Measurements from ENCODE around the gene MYO7B.

Gene MYO7B

DNA sequence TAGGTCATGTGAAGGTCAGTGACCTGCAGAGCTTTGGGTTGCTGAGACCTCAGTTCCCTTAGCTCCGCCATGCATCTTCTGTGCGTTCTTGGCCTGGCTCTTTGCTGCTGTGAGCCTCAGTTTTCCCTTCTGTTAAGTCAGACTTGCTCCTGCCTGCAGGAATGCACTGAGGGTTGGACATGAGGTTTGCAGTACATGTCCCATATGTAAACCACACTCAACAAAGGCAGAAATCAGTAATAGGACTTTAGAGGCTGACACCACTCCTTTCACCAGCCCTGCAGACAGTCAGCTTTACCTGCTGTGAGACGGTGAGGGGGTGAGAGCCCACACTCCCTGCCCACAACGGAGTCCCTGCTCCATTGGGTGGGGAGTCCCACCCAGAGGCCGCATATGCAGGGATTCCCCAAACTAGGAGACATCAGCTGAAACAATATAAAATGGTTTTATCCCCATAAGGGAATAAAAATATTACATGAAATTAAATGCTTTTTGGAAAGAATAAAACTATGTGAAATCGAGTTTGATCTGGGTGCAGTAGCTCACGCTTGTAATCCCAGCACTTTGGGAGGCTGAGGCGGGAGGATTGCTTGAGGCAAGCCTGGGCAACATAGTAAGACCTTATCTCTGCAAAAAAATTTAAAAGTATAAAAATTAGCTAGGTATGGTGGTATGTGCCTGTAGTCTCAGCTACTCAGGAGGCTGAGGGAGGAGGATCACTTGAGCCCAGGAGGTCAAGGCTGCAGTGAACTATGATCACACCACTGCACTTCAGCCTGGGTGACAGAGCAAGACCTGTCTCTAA is 55.1 kb downstream of the MYO7B start:
- no peak for DNase-seq

- peak; percentile 64 for DNase-seq
Observed at GRCh38 chr2:127591221-127591923, 55.9 kb downstream of the MYO7B start.

DNA sequence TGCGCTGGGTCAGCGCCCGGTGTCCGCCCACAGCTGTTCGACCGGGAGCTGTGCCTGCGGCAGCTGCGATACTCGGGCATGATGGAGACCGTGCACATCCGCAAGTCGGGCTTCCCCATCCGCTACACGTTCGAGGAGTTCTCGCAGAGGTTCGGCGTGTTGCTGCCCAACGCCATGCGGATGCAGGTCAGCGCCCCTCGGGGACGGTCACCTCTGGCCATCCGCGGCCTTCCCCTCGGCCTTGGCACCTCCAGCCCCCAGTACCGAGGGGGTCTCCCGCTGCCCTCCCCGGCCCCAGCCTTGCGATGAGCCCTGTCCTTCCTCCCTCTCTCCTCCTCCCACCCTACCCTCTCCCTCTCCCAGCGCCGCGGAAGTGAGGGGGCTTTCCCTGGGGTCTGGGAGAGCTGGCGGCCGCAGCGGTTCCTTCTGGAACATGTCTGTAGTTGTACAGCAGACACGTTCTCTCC is 57.3 kb downstream of the MYO7B start:
- DNase-seq: no peak

- DNase-seq: no peak
Observed at GRCh38 chr2:127593228-127594115, 58.0 kb downstream of the MYO7B start.

GRCh38 chr2:127594116-127594591 is 58.7 kb downstream of the MYO7B start:
- no peak for DNase-seq

DNA sequence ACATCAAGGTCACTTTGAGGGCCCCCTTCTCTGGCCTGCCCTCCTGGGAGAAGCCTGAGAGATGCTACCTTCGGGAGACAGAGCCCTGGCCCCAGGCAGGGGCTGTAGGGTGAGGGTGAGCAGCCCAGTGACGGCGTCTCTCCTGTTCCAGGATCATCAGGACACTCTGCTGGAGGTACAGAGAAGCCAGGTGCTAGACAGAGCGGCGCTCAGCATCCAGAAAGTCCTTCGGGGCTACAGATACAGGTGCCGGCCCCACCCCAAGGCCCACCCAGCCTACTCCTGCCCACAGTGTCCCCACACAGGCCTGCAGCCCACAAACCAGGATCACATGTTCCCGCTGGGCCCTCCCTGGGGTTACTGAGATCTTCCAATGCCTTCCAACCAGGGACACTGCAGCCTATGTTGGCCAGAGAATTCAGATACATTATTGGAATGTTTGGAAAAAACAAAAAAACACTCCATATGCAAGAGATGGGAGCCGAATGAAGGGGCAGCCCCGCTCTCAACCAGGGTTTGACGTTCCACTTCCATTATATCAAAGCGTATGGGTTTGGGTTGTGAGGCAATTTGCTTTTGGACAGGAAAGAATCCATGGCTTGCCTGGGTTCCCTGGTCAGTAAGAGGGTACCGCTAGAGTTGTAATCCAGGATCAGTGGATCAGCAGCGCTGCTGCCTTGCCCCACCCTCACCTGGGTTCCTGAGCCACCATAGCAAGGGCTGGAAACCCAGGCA is 61.0 kb downstream of the MYO7B start:
- no peak for DNase-seq

DNA sequence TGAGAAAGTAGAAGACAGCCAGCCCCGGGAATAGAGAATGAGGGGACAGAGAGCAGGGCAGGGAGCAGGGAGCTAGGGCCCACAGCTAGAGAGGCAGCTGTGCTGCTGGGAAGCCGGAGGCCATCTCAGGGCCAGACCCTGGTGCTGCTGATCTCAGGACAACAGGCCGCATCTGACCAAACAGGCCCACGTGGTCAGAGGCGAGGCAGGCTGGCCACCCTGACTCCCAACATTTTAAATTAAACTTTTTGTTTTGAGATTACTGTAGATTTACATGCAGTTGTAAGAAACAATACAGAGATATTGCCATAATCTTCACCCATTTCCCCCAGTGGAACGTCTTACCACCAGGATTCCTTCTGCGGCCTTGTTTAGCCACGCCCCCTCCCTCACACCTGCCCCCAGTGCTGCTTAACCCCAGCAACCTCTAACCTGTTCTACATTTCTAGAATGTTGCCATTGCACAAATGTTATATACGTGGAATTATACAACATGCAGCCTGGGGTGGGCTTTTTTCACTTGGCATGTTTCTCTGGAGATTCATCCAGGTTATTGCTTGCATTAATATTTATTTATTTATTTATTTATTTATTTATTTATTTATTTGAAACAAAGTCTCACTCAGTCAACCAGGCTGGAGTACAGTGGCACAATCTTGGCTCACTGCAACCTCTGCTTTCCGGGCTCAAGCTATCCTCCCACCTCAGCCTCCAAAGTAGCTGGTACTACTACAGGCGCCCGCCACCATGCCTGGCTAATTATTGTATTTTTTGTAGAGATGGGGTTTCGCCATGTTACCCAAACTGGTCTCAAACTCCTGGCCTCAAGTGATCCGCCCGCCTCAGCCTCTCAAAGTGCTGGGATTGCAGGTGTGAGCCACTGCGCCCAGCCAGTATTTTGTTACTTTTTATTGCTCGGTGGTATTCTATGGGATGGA is 61.8 kb downstream of the MYO7B start:
- no peak for DNase-seq

- DNase-seq: no peak
Observed at GRCh38 chr2:127597984-127598380, 62.5 kb downstream of the MYO7B start.

DNA sequence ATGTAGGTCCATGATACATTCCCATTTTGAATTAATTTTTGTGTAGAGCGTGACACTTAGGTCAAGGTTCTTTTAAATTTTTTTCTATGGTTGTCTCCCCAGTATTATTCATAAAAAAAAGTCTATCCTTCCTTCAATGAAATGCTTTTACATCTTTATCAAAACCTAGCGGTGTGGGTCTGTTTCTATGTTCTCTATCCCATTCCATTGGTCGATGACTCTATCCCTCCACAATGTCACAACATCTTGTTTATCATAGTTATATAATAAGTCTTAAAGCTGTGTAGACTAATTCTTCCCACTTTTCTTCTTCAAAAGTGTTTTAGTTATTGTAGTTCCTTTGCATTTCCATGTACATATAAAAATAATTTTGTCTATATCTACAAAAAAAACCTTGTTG is 63.2 kb downstream of the MYO7B start:
- DNase-seq: no peak

DNA sequence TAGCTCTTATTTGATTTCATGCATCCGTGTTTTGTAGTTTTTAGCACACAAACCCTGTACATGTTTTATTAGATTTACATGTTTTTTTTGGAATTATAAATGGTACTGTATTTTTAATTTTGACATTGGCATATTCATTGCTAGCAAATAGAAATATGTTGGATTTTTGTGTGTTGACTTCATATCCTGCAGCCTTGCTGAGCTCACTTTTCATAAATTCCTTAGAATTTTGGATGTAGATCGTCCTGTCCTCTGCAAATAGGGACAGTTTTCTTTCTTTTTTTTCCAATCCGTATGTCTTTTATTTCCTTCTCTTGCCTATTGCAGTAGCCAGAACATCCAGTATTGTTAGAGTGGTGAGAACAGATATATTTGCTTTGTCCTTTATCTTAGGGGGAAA is 63.7 kb downstream of the MYO7B start:
- no peak for DNase-seq

GRCh38 chr2:127604986-127605385 is 69.5 kb downstream of the MYO7B start:
- DNase-seq: no peak

DNA sequence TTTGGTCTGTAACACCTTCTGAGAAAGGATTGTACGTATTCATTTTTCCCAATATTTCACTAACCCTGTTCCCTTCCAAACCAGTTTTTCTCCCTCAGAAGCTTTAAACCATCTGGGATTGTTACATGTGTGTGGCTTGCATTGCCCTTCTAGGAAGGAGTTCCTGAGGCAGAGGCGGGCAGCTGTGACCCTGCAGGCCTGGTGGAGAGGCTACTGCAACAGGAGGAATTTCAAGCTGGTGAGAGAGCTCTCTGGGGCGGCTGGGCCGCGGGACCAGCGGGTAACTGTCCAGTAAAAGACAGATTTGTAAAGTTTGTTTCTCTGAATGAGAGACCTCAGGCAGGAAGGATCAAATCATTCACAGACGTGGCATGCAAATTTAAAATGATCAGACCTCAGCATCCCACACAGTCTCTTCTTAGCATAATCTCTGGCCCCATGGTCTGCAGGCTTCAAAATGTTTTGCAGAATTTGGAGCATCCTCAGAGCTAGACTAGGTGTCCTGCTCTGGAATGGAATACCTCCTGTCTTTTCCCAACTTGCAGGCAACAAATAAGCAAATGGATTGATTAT is 70.3 kb downstream of the MYO7B start:
- DNase-seq: no peak

DNA sequence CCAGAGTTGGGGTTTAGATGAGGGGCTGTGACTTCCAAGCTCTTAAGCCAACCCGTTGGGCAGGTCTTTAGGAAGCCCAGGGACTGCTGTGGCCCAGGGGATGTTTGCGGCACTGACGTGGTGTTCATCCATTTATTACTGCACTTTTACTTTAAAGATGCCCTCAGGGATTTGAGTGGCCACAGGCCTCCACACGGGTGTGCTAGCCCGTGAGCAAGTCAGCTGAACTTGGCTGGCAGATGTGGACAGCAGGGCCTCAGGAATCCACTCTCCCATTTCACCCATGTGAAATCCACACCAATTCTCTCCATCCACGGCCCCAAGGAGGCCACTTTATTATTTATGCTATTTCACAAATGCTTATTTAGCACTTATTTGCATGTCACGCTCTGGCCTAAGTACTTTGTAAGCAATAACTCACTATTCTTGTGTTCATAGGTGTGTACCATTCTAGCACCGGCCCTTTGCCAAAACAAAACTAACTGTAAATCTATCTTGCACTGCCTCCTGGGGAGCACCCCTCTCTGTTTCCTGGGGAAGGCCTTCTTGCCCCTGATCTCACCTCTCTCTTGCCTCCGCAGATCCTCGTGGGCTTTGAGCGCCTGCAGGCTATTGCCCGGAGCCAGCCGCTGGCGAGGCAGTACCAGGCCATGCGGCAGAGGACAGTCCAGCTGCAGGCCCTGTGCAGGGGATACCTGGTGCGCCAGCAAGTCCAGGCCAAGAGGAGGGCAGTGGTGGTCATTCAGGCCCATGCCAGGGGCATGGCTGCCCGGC is 71.3 kb downstream of the MYO7B start:
- DNase-seq: no peak

DNA sequence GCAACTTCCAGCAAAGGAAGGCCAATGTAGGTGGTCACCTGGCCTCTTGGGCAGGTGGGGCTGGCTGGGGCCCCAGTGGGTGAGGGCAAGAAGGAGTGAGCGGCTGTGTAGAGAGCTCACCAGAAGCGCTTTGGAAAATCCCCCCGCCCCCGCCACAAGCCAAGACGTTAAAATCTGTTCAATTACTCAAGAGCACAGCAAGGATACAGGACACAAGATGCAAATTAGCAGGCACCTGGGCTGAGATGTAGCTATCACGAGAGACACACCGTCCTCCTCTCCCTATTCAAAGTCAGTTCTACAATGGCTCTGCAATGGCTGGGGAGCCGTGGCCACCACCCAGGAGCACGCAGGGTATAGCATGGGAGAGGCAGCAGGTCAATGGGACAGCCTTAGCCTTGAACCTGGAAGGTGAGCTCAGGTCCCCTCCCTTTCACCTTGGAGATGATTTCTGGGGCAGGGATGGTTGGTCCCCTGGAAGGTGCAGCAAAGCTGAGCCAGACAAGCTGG is 72.0 kb downstream of the MYO7B start:
- no peak for DNase-seq

- no peak for DNase-seq
Observed at GRCh38 chr2:127608061-127609030, 72.9 kb downstream of the MYO7B start.

GRCh38 chr2:127609031-127609751 is 73.7 kb downstream of the MYO7B start:
- no peak for DNase-seq

GRCh38 chr2:127609818-127610217 is 74.3 kb downstream of the MYO7B start:
- no peak for DNase-seq

- DNase-seq: no peak
Observed at GRCh38 chr2:127610561-127610960, 75.1 kb downstream of the MYO7B start.

Data from CD4-positive, alpha-beta T cell treated with Interleukin-10 for 1 hour (primary cell).